GM18907 (cell line): ENCODE data around the gene CEP43.

Experiments
- ATAC-seq: cut with Tn5 transposase; IDR thresholded peaks from one replicate; pipeline ENCODE4 v1.9.1; 2021; ENCODE audit warnings: mild to moderate bottlenecking, moderate library complexity; ENCODE audit not compliant: unreplicated experiment

CEP43 gene, protein sequence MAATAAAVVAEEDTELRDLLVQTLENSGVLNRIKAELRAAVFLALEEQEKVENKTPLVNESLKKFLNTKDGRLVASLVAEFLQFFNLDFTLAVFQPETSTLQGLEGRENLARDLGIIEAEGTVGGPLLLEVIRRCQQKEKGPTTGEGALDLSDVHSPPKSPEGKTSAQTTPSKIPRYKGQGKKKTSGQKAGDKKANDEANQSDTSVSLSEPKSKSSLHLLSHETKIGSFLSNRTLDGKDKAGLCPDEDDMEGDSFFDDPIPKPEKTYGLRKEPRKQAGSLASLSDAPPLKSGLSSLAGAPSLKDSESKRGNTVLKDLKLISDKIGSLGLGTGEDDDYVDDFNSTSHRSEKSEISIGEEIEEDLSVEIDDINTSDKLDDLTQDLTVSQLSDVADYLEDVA

DNA sequence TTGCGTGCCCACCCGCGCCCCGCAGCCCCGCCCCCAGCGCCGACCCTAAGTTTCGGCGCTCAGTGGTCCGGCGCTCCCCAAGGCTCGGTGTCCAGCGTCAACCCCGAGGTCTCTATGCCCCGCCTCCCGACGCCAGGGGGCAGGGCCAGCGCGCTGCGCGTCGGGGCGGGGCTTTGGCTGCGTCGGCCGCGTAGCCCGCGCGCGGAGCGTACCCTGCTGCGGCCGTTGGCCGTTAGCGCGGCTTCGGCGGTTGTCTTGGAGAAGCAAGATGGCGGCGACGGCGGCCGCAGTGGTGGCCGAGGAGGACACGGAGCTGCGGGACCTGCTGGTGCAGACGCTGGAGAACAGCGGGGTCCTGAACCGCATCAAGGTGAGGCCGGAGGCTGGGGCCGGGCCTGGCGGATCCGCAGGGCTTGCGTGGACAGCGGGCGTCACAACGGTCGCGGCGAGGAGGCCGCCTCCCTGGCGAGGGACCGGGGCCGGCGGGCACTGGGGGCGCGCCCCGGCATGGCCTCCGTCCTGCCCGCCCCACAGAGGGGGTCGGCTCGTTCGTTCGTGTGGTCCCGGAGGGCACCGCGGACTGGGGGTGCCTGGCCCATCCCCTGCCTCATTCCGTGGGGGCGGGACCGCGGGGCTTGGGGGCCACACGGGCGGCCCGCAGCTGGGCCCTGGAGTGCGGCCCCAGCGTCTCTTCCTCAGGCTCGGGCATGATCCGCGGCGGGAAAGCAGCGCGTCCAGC lies at the start of gene CEP43:
CEP43 (plus strand) TSS at position 253 of the 739 bp plus-strand sequence; CDS start at position 269, 16 bp downstream.
- peak; percentile 93 for ATAC-seq

DNA sequence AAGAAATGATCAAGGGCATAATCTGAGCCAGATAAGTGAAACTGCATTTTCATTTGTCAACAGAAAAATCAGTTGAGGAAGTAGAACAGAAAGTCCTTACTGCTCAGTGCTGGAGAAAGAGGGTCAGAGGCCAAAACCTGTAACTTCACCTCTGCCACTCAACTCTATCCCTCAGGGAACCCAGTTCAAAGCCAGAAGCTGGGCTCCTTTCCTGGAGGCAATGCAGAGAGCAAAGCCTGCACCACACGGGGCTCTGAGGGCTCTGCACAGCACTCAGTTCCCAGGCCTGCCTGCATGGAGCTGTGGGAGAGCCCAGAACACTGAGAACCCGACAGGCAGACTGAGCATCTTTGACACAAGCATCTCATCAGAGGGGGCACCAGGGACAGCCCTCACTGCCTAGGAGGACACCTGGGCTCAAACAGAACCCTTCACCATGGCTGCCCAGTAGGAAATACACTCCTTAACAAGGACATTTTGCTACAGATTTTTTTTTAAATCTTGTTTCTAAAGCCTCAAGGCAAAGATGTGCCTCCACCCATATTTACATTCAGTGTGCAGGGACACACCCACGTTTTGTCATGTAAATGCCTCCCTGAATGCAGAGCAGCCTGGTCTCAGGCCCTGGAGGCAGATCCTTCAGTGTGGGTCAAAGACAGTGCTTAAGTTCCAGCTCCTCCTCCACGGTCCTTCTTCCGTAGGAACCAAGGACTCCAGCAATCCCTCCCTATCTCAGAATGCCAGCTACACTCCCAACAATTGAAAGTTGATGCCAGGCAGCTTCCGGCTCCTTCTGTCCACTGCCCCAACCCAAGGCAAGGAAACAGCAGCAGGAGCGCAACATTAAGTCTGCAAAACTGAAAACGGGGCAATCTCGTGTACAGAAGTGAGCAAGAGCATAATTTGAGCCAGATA lies 49.4 kb upstream of the CEP43 start:
- peak; percentile 1 for ATAC-seq

DNA sequence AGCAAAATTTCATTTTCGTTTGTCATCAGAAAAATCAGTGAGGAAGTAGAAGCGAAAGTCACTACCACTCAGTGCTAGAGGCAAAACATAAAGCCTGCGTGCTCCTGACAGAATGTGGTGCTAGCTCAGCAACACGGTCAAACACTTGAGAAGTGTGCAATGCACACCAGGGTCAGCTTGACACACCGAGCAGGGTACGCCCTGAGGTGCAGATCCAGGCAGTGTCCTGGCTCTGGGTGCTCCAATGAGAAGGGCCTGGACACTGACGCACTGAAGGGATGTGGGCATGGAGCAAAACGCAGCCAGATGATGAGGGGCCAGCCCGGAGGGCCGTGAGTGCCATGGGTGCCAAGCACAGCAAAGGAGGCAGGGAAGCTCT lies 48.8 kb upstream of the CEP43 start:
- peak; percentile 41 for ATAC-seq

DNA sequence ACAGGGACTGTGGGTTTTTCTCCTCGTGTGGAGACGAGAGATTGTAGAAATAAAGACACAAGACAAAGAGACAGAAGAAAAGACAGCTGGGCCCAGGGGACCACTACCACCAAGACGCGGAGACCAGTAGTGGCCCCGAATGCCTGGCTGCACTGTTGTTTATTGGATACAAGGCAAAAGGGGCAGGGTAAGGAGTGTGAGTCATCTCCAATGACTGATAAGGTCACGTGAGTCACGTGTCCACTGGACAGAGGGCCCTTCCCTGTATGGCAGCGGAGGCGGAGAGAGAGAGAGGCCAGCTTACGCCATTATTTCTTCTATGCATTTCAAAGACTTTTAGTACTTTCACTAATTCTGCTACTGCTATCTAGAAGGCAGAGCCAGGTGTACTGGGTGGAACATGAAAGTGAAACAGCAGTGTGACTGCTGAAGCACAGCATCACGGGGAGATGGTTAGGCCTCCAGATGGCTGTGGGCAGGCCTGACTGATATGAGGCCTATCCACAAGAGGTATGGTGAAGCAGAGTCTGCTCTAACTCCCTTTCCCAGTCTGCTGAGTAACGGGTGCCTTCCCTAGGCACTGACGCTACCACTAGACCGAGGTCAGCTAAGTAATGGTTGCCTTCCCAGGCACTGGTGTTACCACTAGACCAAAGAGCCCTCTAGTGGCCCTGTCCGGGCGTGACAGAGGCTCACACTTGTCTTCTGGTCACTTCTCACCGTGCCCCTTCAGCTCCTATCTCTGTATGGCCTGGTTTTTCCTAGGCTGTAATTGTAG lies 48.1 kb upstream of the CEP43 start:
- peak; percentile 94 for ATAC-seq

DNA sequence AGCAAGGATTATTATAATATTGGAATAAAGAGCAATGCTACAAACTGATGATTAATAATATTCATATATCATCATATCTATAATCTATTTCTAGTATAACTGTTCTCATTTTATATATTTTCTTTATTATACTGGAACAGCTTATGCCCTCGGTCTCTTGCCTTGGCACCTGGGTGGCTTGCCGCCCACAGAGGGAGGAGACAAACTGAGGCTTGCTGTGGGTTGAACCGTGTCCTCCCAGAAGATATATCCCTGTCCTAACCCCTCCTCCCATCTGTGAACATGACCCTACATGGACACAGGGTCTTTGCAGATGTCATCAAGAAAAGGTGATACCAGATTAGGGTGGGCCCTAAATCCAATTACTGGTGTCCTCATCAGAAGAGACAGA lies 47.5 kb upstream of the CEP43 start:
- ATAC-seq, result no peak

DNA sequence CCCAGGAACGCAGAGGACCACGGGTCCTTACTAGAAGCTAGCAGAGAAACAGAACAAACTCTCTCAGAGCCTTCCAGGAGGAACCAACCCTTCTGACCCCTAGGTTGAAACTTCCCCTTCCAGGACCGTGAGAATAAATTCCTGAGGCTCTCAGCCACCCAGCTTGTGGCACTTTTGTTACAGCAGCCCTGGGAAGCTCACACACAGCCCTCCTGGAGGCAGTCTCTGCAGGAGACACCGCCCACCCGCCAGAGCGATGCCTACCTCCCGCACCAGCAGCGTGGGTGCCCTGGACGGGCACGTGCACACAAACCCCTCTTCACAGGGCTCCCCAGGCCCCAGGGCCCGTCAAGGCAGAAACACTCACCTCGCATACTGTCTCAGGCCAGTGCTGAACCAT lies 47.1 kb upstream of the CEP43 start:
- no peak for ATAC-seq

DNA sequence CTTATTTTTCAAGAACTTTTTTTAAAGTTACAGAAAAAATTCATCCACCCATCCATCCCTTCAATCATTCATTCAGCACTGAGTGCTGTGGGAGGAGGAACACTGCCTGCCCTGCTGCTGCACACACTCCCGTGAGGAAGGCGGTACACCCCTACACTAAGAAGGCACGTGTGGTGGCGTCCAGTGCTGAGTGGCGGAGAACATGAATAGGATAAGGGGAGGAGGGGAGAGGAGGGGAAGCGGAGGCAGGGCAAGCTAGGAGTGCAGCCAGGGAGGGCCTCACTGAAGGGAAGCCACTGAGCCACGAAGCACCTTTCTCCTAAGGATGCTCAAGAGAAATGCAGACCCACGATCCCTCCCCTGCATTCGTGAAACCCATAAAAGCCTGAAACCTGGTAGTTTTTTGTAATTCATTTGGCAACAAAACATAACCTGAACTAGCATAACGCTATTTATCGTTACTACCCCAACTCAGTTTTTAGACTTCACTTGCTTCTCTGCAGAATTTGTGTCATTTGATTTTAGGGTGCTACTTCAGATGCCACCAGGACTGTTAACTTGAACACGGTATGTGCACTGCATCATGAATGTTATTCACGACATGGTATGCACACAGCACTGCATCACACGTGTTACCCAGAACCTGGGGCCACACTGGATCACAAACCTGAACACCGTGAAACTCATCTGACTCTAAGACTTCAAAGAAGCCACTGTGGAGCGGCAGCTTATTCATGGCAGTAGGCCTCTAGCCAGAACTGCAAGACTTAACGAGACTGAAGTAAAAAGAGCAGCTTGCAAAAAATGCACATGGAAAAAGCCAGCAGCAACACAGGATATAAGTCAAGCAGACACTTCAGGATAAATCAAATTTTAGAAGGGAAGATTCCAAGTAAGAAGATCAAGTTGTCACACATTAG lies 46.4 kb upstream of the CEP43 start:
- ATAC-seq, result no peak

DNA sequence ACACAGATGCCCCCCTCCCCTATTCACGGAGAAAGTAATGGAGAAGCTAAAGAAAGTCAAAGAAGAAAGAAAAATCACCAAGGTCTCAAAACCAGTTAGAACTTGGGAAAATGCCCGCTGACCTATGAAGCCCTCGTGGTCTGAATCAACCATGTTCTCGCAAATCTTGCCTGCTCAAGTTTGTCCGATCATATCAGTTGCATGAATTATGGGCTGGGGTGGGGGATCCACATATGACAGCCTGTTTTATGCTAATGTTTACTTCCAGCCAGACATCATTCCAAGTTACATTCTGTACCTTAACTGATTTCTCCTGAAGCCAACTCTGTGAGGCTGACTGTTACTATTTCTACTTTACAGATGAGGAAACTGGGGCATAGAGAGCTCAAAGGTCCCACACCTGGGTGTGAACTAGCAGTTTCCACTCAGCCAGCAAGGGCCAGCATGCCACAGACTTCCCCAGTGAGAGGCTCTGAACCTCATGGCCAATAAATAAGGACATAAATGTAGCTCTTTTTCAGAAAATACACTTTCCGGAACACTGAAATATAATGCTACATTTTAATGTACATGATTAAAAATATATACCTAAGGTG lies 45.0 kb upstream of the CEP43 start:
- no peak for ATAC-seq

DNA sequence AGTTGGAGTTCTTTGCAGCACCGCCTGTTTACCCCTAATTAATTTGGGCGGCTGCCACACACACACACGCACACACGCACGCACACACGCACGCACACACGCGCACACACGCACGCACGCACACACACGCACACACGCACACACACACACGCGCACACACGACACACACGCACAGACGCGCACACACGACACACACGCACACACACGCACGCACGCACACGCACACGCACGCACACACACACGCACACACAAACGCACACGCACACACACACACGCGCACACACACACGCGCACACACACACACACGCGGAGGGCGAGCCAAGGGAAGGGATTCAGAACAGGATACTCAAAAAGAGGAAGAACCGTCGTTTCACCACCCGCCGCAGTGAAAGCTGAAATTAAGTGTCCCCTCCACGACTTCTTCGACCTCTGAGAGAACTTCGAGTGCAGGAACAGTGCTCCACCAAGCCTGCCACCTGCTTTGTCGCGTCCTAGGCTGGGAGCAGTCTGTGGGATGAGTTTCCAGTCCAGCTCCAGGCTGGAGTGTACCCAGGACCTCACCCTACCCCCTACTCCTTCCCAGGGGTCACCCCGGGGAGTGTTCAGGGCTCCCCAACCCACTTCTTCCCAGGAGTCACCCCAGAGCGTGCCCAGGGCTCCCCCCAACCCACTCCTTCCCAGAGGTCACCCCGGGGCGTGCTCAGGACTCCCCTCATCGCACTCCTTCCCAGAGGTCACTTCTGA lies 43.9 kb upstream of the CEP43 start:
- no peak for ATAC-seq

DNA sequence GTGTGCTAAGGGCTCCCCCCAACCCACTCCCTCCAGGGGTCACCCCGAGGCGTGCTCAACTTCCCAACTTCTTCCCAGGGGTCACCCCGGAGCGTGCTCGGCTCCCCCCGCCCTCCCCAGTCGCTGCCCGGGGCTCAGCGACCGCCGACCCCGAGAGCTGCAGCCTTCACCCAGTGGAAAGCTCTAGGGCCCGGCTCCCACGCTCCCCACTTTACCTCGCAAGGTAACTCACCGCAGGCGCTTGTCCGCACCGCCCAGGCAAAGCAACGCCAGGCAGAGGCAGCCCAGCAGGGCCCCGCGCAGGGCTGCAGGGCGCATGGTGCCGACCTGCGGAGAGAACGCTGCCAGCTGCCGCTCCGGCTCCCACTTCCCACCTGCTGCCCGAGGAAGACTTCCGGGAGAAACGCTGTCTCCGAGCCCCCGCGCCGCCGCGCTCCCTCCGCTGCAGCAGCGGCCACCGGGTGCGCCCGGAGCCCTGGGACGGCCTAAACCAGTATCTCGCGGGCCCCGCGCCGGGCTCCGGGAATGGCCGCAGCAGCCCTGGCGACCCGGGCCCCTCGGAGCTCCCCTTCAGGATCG lies 43.2 kb upstream of the CEP43 start:
- peak; percentile 11 for ATAC-seq

DNA sequence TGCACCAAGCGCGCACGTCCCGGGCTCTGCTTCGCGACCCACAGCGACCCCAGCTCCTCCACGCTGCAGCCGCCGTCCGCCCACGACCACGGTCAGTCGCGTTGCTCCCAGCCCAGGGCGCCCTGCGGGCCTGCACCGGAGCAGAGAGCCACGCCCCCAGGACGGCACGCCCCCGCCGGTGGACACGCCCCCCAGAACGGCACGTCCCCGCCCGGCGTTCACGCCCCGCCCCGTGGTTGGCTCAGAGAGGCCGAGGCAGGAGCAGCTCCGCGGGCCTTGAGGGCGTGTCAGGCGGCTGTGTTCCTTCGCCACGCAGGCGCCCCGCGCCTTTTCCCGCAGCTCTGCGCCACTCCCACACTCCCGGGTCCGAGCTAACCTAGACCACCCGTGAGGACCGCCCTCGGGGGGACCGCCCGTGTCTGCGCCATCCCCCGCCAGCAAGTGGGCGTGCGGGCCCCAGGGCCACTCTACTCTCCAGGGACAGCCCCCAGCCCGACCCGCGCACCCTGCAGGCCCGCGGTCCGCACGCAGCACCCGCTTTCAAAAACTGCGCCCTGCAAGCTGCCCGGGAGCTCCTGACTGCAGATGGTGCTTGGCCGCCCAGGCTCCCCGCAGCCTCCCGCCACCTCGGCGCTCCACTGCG lies 42.6 kb upstream of the CEP43 start, which contains the start of gene RNASET2:
RNASET2 (minus strand) TSS at position 107 of the 643 bp plus-strand sequence. CDS start 368 bp downstream, outside the sequence.
- peak; percentile 68 for ATAC-seq

DNA sequence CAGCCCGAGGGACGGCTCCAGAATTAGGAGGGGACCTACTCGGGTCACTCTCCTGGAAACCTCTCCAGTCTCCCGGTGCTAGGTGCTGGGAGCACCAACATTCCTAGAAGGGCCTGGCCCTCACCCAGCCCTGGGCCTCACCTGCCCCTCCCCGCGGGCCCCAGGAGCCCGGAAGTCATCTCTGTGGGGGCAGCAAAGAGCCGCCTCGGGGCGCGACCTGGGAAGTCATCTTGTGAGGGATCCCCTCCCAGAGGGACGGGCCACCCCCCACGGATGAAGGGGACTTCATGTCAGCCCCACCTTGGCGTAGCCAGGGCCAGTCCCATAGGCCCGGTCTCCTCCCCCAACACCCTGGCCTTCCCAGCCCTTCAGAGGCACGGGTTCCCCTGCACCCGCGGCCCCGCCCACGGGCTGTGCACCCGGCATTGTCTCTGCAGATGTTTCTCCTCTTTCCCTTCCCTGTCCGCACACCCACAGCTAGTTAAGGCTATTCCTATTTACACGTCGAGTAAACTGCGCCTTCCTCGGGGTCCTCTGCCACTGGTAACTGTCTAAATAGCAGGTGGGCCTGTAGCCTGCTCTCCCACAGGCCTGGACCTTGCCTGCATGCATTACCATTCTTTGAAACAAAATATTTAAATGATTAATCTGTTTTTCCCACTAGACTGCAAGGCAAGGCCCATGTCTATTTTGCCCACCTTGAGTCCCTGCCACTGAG lies 42.0 kb upstream of the CEP43 start:
- peak; percentile 49 for ATAC-seq

DNA sequence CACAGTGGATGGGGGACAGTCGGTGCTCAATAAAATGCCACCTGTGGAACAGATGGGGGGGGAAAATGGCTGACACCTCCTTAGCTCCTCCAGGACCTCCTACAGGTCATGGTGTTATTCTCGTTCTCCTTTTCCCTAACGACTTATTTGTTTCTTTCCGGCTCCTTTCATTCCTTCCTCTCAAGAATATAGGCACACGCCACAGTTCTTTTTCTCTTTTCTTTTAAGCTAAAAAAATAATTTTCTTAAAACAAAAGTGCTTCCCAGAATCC lies 41.5 kb upstream of the CEP43 start:
- ATAC-seq, result no peak

DNA sequence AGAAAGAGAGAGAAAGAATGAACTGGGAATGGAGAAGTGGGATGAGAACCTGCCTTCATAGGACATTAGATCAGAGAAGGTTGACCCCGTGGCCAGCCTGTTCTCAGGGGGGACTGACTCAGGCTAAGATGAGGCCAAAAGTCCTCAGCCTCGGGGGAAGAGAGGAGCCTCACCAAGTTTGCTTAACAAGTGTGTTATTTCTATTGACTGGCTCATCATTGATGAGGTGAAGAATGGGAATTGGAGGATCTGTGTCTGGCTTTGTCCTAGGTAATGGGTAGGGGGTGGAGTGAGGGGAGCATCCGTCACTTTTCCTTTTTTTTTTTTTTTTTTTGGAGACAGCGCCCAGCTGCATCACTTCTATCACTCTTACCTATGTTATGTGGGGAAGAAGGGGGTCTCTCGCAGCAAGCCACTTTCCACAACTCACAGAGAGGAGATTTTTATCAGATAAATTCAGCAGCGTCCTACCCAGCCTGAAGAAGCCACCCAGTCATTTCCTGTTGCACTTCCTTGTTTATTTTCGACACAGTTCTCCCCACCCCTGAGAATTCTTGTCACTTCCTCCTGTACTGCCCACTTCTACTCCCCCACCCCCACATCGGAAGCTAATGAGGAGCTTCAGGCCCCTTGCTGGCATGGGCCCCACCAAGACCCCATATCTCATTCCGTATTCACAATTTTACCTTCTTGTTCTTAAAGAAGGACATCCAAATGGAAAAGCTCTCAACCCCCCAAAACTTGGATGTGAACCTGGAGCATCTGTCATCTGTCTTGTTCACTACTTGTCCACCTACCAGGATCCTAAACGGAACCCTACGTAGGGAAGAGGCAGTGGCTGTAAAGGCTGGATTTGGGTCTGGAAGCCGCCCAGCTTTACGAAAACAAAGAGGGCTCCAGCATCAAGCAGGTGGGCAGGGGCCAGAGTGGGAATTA lies 40.0 kb upstream of the CEP43 start:
- no peak for ATAC-seq

DNA sequence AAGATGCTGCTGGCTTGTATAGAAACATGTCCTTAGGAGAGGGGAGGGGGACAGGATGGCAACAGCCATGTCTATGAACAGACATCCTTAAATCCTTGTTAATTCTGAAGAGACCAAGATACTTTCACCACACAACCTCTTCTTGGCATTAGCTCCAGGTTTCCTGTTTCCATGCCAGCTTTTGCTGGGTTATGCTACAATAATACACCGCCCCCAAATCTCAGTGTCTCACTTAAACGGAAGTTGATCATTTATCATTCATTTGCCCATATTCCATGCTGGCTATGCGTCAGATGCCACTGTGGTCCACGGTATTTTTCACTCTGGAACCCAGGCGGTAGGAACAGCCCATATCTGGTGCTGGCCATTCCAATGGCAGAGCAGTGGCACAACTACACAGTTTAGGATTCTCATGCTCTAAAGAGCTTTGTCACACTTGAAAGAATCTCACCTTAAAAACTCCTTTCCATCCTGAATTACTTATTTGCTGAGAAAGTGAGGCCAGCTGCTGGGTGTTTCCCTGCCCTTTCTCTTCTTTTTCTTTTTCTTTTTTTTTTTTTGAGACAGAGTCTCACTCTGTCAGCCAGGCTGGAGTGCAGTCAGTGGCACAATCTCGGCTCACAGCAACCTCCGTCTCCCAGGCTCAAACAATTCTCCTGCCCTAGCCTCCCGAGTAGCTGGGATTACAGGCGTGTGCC lies 39.1 kb upstream of the CEP43 start:
- ATAC-seq, result no peak
